HCT116 (cell line): ENCODE data around the gene ITGB6. TPM values are rescaled to one million over a fixed set of nuclear protein-coding genes. Genes with fewer than 3 reads are reported as not detected.

Experiments
- ATAC-seq: fragments of 200-7000 bp; cut with Tn5 transposase; 2 replicates; pipeline ENCODE4 v1.9.1; 2020; ENCODE audit warnings: mild to moderate bottlenecking, moderate library complexity
- BruUV-seq: library from RNA; stranded (reverse); fragments of 400-500 nt; replicated peaks from 2 replicates; lab custom pipeline; 2021; lab: Mats Ljungman, UMichigan
- CTCF ChIA-PET: fragments of 300-600 bp; sonication (Branson Sonifier 250); formaldehyde crosslinking; loops from one replicate; lab custom pipeline; 2021; ENCODE audit warnings: antibody characterized with exemption; lab: Charles Lee
- POLR2A ChIA-PET: fragments of 300-600, 350-600 bp; sonication (Branson Sonifier 250); formaldehyde crosslinking; loops from one replicate; lab custom pipeline; 2021; ENCODE audit warnings: antibody characterized with exemption; lab: Charles Lee
- RAD21 ChIA-PET, 2 experiments: fragments of 300-600 bp; sonication (Branson Sonifier 250); formaldehyde crosslinking; loops; one replicate each; lab custom pipeline; 2023; ENCODE audit warnings: low total read pairs in 2 of 2; ENCODE audit not compliant: uncharacterized antibody in 2 of 2, unreplicated experiment in 2 of 2, low non-redundant PET in 1 of 2; lab: Charles Lee
- DNase-seq: peaks from one replicate; pipeline ENCODE4 v3.0.0-alpha.2; 2010; ENCODE audit warnings: low read depth, low spot score
- H2AFZ ChIP-seq: fragments of 200-600 bp; shearing (Covaris generic), sonication (generic); 2 replicates; pipeline ENCODE4 v1.6.1; 2017; ENCODE audit warnings: low read depth, mixed run types, mixed read lengths, antibody characterized with exemption, low read length; ENCODE audit not compliant: poor library complexity, severe bottlenecking
- H3K27ac ChIP-seq: 2 replicates; pipeline ENCODE4 v1.5.1; 2012; ENCODE audit warnings: low read depth, low read length
- H3K27me3 ChIP-seq: fragments of 200-600 bp; sonication (generic); 2 replicates; pipeline ENCODE4 v1.6.1; 2016; ENCODE audit warnings: mixed run types, low read length, mixed read lengths; ENCODE audit not compliant: insufficient read depth
- H3K36me3 ChIP-seq, 2 experiments: fragments of 200-500 bp in 1 of 2; fragments of 200-600 bp in 1 of 2; sonication (Bioruptor generic) in 1 of 2; sonication (generic) in 1 of 2; 2 replicates each; pipeline versions ENCODE4 v1.5.1 to v1.6.1; 2014 to 2016; ENCODE audit warnings: low read length in 2 of 2, inconsistent platforms in 1 of 2, mixed read lengths in 1 of 2, mixed run types in 1 of 2; ENCODE audit not compliant: insufficient read depth in 2 of 2, control insufficient read depth in 1 of 2
- H3K4me1 ChIP-seq, 2 experiments: fragments of 200-600 bp in 1 of 2; sonication (generic) in 1 of 2; 2 replicates each; pipeline versions ENCODE4 v1.5.1 to v1.6.1; 2012 to 2017; ENCODE audit warnings: low read length in 2 of 2, inconsistent platforms in 1 of 2, mild to moderate bottlenecking in 1 of 2, mixed read lengths in 1 of 2, mixed run types in 1 of 2, moderate library complexity in 1 of 2; ENCODE audit not compliant: insufficient read depth in 2 of 2, control insufficient read depth in 1 of 2
- H3K4me2 ChIP-seq: fragments of 200-600 bp; sonication (generic); 2 replicates; pipeline ENCODE4 v1.6.1; 2017; ENCODE audit warnings: mixed run types, low read length, mixed read lengths
- H3K4me3 ChIP-seq, 2 experiments: fragments of 200-600 bp in 1 of 2; sonication (generic) in 1 of 2; replicated peaks in 1 of 2; 2 replicates each; pipeline ENCODE4 v1.5.1; 2011 to 2016; ENCODE audit warnings: low read length in 2 of 2, control low read depth in 1 of 2, low read depth in 1 of 2, mild to moderate bottlenecking in 1 of 2, mixed read lengths in 1 of 2, mixed run types in 1 of 2
- H3K79me2 ChIP-seq: fragments of 200-600 bp; sonication (generic); 2 replicates; pipeline ENCODE4 v1.6.1; 2017; ENCODE audit warnings: mild to moderate bottlenecking, mixed run types, low read length, moderate library complexity, mixed read lengths; ENCODE audit not compliant: insufficient read depth
- H3K9ac ChIP-seq: fragments of 200-600 bp; sonication (generic); 2 replicates; pipeline ENCODE4 v1.6.1; 2016; ENCODE audit warnings: low read length, mixed read lengths
- H3K9me2 ChIP-seq: fragments of 200-600 bp; sonication (generic), shearing (Covaris generic); 2 replicates; pipeline ENCODE4 v1.6.1; 2017; ENCODE audit warnings: mixed run types, mild to moderate bottlenecking, moderate library complexity; ENCODE audit not compliant: insufficient read depth
- H3K9me3 ChIP-seq, 2 experiments: fragments of 200-500 bp in 1 of 2; fragments of 200-600 bp in 1 of 2; sonication (Bioruptor generic) in 1 of 2; sonication (generic) in 1 of 2; 2 replicates each; pipeline ENCODE4 v1.6.1; 2014 to 2017; ENCODE audit warnings: low read length in 2 of 2, mixed read lengths in 2 of 2, inconsistent platforms in 1 of 2, low read depth in 1 of 2, mild to moderate bottlenecking in 1 of 2, mixed run types in 1 of 2, moderate library complexity in 1 of 2; ENCODE audit not compliant: control insufficient read depth in 1 of 2, insufficient read depth in 1 of 2
- H4K20me1 ChIP-seq: fragments of 200-600 bp; sonication (generic), shearing (Covaris generic); 2 replicates; pipeline ENCODE4 v1.6.1; 2017; ENCODE audit warnings: mixed run types, mild to moderate bottlenecking, moderate library complexity; ENCODE audit not compliant: insufficient read depth
- CEBPB ChIP-seq: IDR thresholded peaks from 2 replicates; pipeline ENCODE4 v1.6.1; 2012; ENCODE audit warnings: low read depth
- EGR1 ChIP-seq: IDR thresholded peaks from 2 replicates; pipeline ENCODE4 v1.6.1; 2012; ENCODE audit warnings: low read depth
- RAD21 ChIP-seq: IDR thresholded peaks from 2 replicates; pipeline ENCODE4 v1.6.1; 2012; ENCODE audit warnings: low read depth, mild to moderate bottlenecking
- REST ChIP-seq: IDR thresholded peaks from 2 replicates; pipeline ENCODE4 v1.6.1; 2012; ENCODE audit warnings: low read depth
- SIN3A ChIP-seq: IDR thresholded peaks from 2 replicates; pipeline ENCODE4 v1.6.1; 2012; ENCODE audit warnings: low read depth
- SRF ChIP-seq: IDR thresholded peaks from 2 replicates; pipeline ENCODE4 v1.6.1; 2012; ENCODE audit warnings: low read depth
- ZBTB33 ChIP-seq: IDR thresholded peaks from 2 replicates; pipeline ENCODE4 v1.6.1; 2011; ENCODE audit warnings: mild to moderate bottlenecking, low read length, moderate library complexity; ENCODE audit not compliant: insufficient replicate concordance; ENCODE audit errors: extremely low read depth
- ZFX ChIP-seq: fragments of 450-650 bp; IDR thresholded peaks from 2 replicates; pipeline ENCODE4 v1.6.1; 2017
- intact Hi-C: fragments of 100-400 bp; cut with micrococcal nuclease; formaldehyde crosslinking; loops from 2 replicates; pipeline ENCODE4 v1.10.0; 2022
- total RNA-seq: library from RNA; stranded (reverse); gene quantifications from one replicate; pipeline ENCODE4 v1.2.1, GENCODE V29; 2021; ENCODE audit not compliant: unreplicated experiment

The ITGB6 gene
- total RNA-seq, 1 experiment from 2014 or later = 0.12 TPM

GRCh38 chr2:160169471-160169870 is 30.6 kb downstream of the ITGB6 start:
- Histone ChIP-seq H3K9ac (no peak overlapping the region), H4K20me1 (no peaks in the 10 kb centered on the region), H3K9me3 (no peaks in the 10 kb centered on the region), H3K4me1 (no peaks in the 10 kb centered on the region), H2AFZ (no peak overlapping the region), H3K79me2 (no peaks in the 10 kb centered on the region), H3K27ac (no peak overlapping the region), H3K4me2 (no peak overlapping the region), H3K27me3 (no peaks in the 10 kb centered on the region), H3K36me3 (no peaks in the 10 kb centered on the region), H3K9me2 (no peaks in the 10 kb centered on the region), H3K4me3 (no peak overlapping the region)
- CTCF ChIA-PET = no interaction called here
- RAD21 ChIA-PET = no interaction called here
- no peak for TF ChIP-seq ZBTB33
- no peak for TF ChIP-seq SIN3A
- no peak for TF ChIP-seq CEBPB
- no peak for TF ChIP-seq REST
- no peak for TF ChIP-seq SRF
- TF ChIP-seq EGR1 = no peak
- TF ChIP-seq RAD21 = no peak
- no peak for TF ChIP-seq ZFX
- DNase-seq (no peak), ATAC-seq (no peak)
- BruUV-seq = no TSS peak
- intact Hi-C loops = no loop called here
- POLR2A ChIA-PET = no interaction called here
